H1 (cell line): Measurements from ENCODE around the gene LNPEP. TPM values are rescaled to one million over a fixed set of nuclear protein-coding genes. Genes with fewer than 3 reads are reported as not detected.
A peak's percentile ranks its signal among the peaks of the same experiment; 100 is the strongest.

Experiments used
- CTCF ChIA-PET: fragments of 300-600 bp; sonication (Branson Sonifier 250); formaldehyde crosslinking; loops from one replicate; lab custom pipeline; 2021; ENCODE audit not compliant: partially characterized antibody; lab: Charles Lee
- POLR2A ChIA-PET: fragments of 300-600 bp; sonication (Branson Sonifier 250); formaldehyde crosslinking; loops from one replicate; lab custom pipeline; 2021; ENCODE audit warnings: inconsistent platforms; ENCODE audit not compliant: partially characterized antibody; lab: Charles Lee
- DNase-seq, 2 experiments: peaks; one replicate each; pipeline versions ENCODE4 v3.0.0 to v3.0.0-alpha.2; 2010 to 2022; ENCODE audit warnings: low spot score in 2 of 2, low read depth in 1 of 2, mixed read lengths in 1 of 2
- FAIRE-seq: peaks from 2 replicates; lab custom pipeline; 2011; peaks lifted over from hg19 to GRCh38; lab: Jason Lieb, UNC
- H2AFZ ChIP-seq: 2 replicates; pipeline ENCODE4 v1.8.1; 2012; ENCODE audit warnings: low read length, inconsistent platforms
- H2AK5ac ChIP-seq: 2 replicates; pipeline ENCODE4 v1.6.1; 2013; ENCODE audit warnings: low read depth, low read length
- H2BK120ac ChIP-seq: replicated peaks from 2 replicates; pipeline ENCODE3; 2013; ENCODE audit warnings: low read depth, low read length, inconsistent platforms
- H2BK12ac ChIP-seq: 2 replicates; pipeline ENCODE4 v1.6.1; 2013; ENCODE audit warnings: low read depth, low read length
- H2BK15ac ChIP-seq: 2 replicates; pipeline ENCODE4 v1.6.1; 2013; ENCODE audit warnings: low read length
- H2BK20ac ChIP-seq: 2 replicates; pipeline ENCODE4 v1.6.1; 2013; ENCODE audit warnings: low read length
- H2BK5ac ChIP-seq: 2 replicates; pipeline ENCODE4 v1.6.1; 2013; ENCODE audit warnings: low read depth, low read length
- H3K14ac ChIP-seq: 2 replicates; pipeline ENCODE4 v1.6.1; 2013; ENCODE audit warnings: inconsistent platforms; ENCODE audit not compliant: insufficient read length
- H3K18ac ChIP-seq: 2 replicates; pipeline ENCODE4 v1.6.1; 2013; ENCODE audit warnings: low read length; ENCODE audit errors: extremely low read depth
- H3K23ac ChIP-seq: 2 replicates; pipeline ENCODE4 v1.6.1; 2013; ENCODE audit warnings: inconsistent platforms; ENCODE audit not compliant: insufficient read length
- H3K23me2 ChIP-seq: 2 replicates; pipeline ENCODE4 v1.6.1; 2013; ENCODE audit warnings: low read depth, low read length
- H3K27ac ChIP-seq: 2 replicates; pipeline ENCODE4 v1.6.1; 2011; ENCODE audit warnings: low read depth, low read length, inconsistent platforms
- H3K27me3 ChIP-seq, 4 experiments: replicated peaks in 1 of 4; 1 replicate in 1 of 4; 2 replicates in 3 of 4; pipeline versions ENCODE4 v1.6.1 to v1.8.1; 2011 to 2013; ENCODE audit warnings: low read length in 3 of 4, mild to moderate bottlenecking in 3 of 4, inconsistent platforms in 2 of 4, mixed read lengths in 2 of 4, moderate library complexity in 1 of 4; ENCODE audit not compliant: control insufficient read depth in 3 of 4, insufficient read depth in 3 of 4; ENCODE audit errors: extremely low read depth in 1 of 4
- H3K36me3 ChIP-seq, 4 experiments: 2 replicates each; pipeline versions ENCODE4 v1.6.1 to v1.8.1; 2011 to 2013; ENCODE audit warnings: mild to moderate bottlenecking in 4 of 4, low read length in 3 of 4, moderate library complexity in 2 of 4, control low read depth in 1 of 4, inconsistent platforms in 1 of 4; ENCODE audit not compliant: insufficient read depth in 4 of 4, control insufficient read depth in 2 of 4
- H3K4ac ChIP-seq: replicated peaks from 2 replicates; pipeline ENCODE3; 2013; ENCODE audit warnings: low read length, low read depth, mixed read lengths, inconsistent platforms; ENCODE audit not compliant: insufficient read length
- H3K4me1 ChIP-seq, 4 experiments: replicated peaks in 1 of 4; 1 replicate in 1 of 4; 2 replicates in 3 of 4; pipeline versions ENCODE4 v1.6.1 to v1.8.1; 2011 to 2013; ENCODE audit warnings: low read length in 3 of 4, inconsistent platforms in 2 of 4, mixed read lengths in 1 of 4; ENCODE audit not compliant: insufficient read depth in 4 of 4, control insufficient read depth in 3 of 4
- H3K4me2 ChIP-seq, 2 experiments: 2 replicates each; pipeline versions ENCODE4 v1.6.1 to v1.8.1; 2011 to 2013; ENCODE audit warnings: low read depth in 2 of 2, low read length in 2 of 2, control low read depth in 1 of 2, inconsistent platforms in 1 of 2, mild to moderate bottlenecking in 1 of 2; ENCODE audit not compliant: insufficient read depth in 1 of 2
- H3K4me3 ChIP-seq, 4 experiments: fragments of 200-600, 300-600 bp in 1 of 4; sonication (generic), shearing (Covaris generic), sonication (Bioruptor Twin) in 1 of 4; 2 replicates each; pipeline versions ENCODE4 v1.5.1 to v1.8.1; 2011 to 2016; ENCODE audit warnings: low read length in 4 of 4, low read depth in 3 of 4, control low read depth in 2 of 4, inconsistent platforms in 2 of 4, mild to moderate bottlenecking in 2 of 4, mixed read lengths in 1 of 4, moderate library complexity in 1 of 4; ENCODE audit not compliant: insufficient read depth in 2 of 4; ENCODE audit errors: extremely low read depth in 1 of 4
- H3K56ac ChIP-seq: replicated peaks from 2 replicates; pipeline ENCODE3; 2013; ENCODE audit warnings: low read depth, mild to moderate bottlenecking, mixed read lengths, low read length, inconsistent platforms; ENCODE audit not compliant: insufficient read length
- H3K79me1 ChIP-seq: 2 replicates; pipeline ENCODE4 v1.6.1; 2013; ENCODE audit warnings: low read depth, low read length, control low read depth
- H3K79me2 ChIP-seq, 2 experiments: 2 replicates each; pipeline versions ENCODE4 v1.6.1 to v1.8.1; 2012 to 2013; ENCODE audit warnings: low read length in 2 of 2, mild to moderate bottlenecking in 2 of 2, inconsistent platforms in 1 of 2; ENCODE audit not compliant: insufficient read depth in 2 of 2, control insufficient read depth in 1 of 2
- H3K9ac ChIP-seq, 4 experiments: replicated peaks in 1 of 4; 1 replicate in 1 of 4; 2 replicates in 3 of 4; pipeline versions ENCODE4 v1.6.1 to v1.8.1; 2011 to 2013; ENCODE audit warnings: low read depth in 3 of 4, low read length in 3 of 4, control low read depth in 2 of 4, mild to moderate bottlenecking in 2 of 4, moderate library complexity in 2 of 4, inconsistent platforms in 1 of 4; ENCODE audit errors: extremely low read depth in 1 of 4
- H3K9me3 ChIP-seq, 2 experiments: 2 replicates each; pipeline versions ENCODE4 v1.6.1 to v1.8.1; 2012 to 2013; ENCODE audit warnings: mild to moderate bottlenecking in 2 of 2, moderate library complexity in 2 of 2, control low read depth in 1 of 2, inconsistent platforms in 1 of 2, low read depth in 1 of 2, low read length in 1 of 2, mixed read lengths in 1 of 2; ENCODE audit not compliant: insufficient read depth in 2 of 2
- H4K20me1 ChIP-seq, 2 experiments: replicated peaks in 1 of 2; 2 replicates each; pipeline versions ENCODE3 to v1.8.1; 2011 to 2013; ENCODE audit warnings: inconsistent platforms in 2 of 2, low read length in 2 of 2, mild to moderate bottlenecking in 1 of 2; ENCODE audit not compliant: insufficient read depth in 2 of 2, control insufficient read depth in 1 of 2
- H4K5ac ChIP-seq: 2 replicates; pipeline ENCODE4 v1.6.1; 2013; ENCODE audit warnings: low read length, low read depth, mixed read lengths, inconsistent platforms; ENCODE audit not compliant: insufficient read length
- H4K8ac ChIP-seq: 2 replicates; pipeline ENCODE4 v1.8.0; 2013; ENCODE audit warnings: mild to moderate bottlenecking, moderate library complexity, low read length, inconsistent platforms; ENCODE audit not compliant: insufficient read depth; ENCODE audit errors: extremely low read depth
- H4K91ac ChIP-seq: replicated peaks from 2 replicates; pipeline ENCODE3; 2013; ENCODE audit warnings: low read length, mixed read lengths, inconsistent platforms; ENCODE audit not compliant: insufficient read length
- EZH2 ChIP-seq: fragments of 200-600 bp; sonication (generic); IDR thresholded peaks from 2 replicates; pipeline ENCODE4 v1.7.1; 2012; ENCODE audit warnings: low read depth, mild to moderate bottlenecking, moderate library complexity, low read length, inconsistent platforms; ENCODE audit not compliant: severe bottlenecking
- JUND ChIP-seq: IDR thresholded peaks from 2 replicates; pipeline ENCODE4 v1.6.1; 2011; ENCODE audit warnings: mild to moderate bottlenecking, improper control_type of control experiment, low read length
- SIN3A ChIP-seq, 2 experiments: IDR thresholded peaks in 1 of 2; conservative IDR thresholded peaks in 1 of 2; 2 replicates each; pipeline ENCODE4 v1.6.1; 2011 to 2012; ENCODE audit warnings: low read length in 2 of 2, improper control_type of control experiment in 1 of 2, low read depth in 1 of 2, mild to moderate bottlenecking in 1 of 2
- SIX5 ChIP-seq: IDR thresholded peaks from 2 replicates; pipeline ENCODE4 v1.6.1; 2011; ENCODE audit warnings: mild to moderate bottlenecking, low read depth, low read length
- SUZ12 ChIP-seq: fragments of 200-600 bp; sonication (generic); IDR thresholded peaks from 2 replicates; pipeline ENCODE4 v1.6.1; 2012; ENCODE audit warnings: mild to moderate bottlenecking, inconsistent platforms, low read length, moderate library complexity, mixed read lengths
- ZNF274 ChIP-seq: IDR thresholded peaks from 2 replicates; pipeline ENCODE4 v1.7.0; 2012; ENCODE audit warnings: low read length, borderline replicate concordance; ENCODE audit errors: extremely low read depth
- WGBS, 2 experiments: shearing (Covaris generic) in 1 of 2; methylation state at CpG; one replicate each; pipeline versions ENCODE4 v1.1.6 to v1.1.7; 2013 to 2015; ENCODE audit warnings: low lambda C conversion rate in 2 of 2, mixed read lengths in 2 of 2, inconsistent platforms in 1 of 2, low coverage in 1 of 2, missing lambda C conversion rate in 1 of 2; ENCODE audit not compliant: insufficient replicate concordance in 2 of 2, insufficient coverage in 1 of 2, insufficient read length in 1 of 2; ENCODE audit errors: extremely low coverage in 1 of 2, missing lambda C conversion rate in 1 of 2; 5-methylcytosine and 5-hydroxymethylcytosine counted together
- polyA plus RNA-seq, 7 experiments: library from polyadenylated mRNA; depleted of rRNA in 3 of 7; stranded (reverse) in 5 of 7; unstranded in 2 of 7; fragments of >200 nt in 5 of 7; fragments of 200-250 nt in 2 of 7; gene quantifications; 1 replicate in 5 of 7; 2 replicates in 1 of 7; 4 replicates in 1 of 7; pipeline versions ENCODE4 v1.2.1 to v1.2.3, GENCODE V29; 2011 to 2013; ENCODE audit warnings: missing spikeins in 2 of 7, mixed read lengths in 2 of 7
- total RNA-seq: library from RNA; stranded (reverse); fragmentation: NEBNext Ultra II Directional; extraction: Animal tissue kit (Norgen Biotek cat#: 25700); gene quantifications from 2 replicates; pipeline ENCODE4 v1.2.1, GENCODE V29; 2021
- TF ChIP-seq, protein P1 (sequence below), 3 experiments: IDR thresholded peaks; 1 replicate in 2 of 3; 2 replicates in 1 of 3; pipeline versions ENCODE4 v1.5.1 to v1.6.1; 2011; ENCODE audit warnings: low read length in 3 of 3, mild to moderate bottlenecking in 3 of 3, inconsistent platforms in 2 of 3, low read depth in 1 of 3, moderate library complexity in 1 of 3; ENCODE audit not compliant: insufficient read depth in 1 of 3; ENCODE audit errors: control extremely low read depth in 1 of 3

The LNPEP gene
- total and polyA plus RNA-seq, 2 of the 8 experiments (the other 6 are each of a cell fraction or from before 2014, with no cell fraction given): 1.8 to 4.5 TPM

DNA sequence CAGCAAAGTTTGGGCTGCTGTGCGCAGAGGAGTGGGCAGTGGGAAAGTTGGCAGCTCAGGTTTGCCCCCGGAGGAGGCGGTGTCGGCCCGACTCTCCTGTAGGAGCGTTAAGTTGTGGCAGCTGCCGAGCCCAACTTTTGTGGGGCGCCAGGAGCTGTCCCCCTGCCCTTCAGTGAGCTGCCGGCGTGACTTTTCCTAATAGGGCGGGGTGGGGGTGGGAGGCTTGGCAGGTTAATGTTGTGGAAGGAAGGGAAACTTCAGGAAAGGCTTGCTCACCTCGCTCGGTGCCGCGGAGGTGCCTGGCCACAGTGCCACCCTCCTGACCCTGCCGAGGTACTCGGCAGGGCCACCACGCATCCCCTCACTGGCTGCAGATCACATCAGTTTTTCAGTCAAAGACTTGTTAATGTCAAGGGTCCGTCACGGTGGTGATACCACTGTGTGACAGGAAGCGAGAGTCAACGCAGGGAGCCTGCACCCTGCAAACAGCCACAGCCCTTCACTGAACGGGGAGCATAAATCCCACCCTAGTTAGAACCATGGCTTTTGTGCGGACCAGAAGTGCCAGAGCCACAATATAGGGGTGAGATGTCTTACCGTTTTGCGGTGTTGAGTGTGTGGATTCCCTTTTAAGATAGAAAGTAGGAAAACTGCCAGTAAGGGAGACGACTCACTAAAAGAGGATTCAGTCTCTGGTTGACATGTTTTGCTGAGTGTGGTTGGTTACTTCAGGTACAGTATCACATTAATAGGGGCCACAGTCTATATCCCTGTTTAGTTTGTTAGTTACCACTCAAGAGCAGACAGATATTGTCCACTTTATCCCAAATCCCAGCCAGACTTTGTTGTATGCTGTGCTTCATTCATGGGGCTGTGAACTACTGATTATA is 796 bp downstream of the LNPEP start:
- DNase-seq (peak in 1 of 2 experiments; percentile 64), FAIRE-seq (no peak)
- Histone ChIP-seq H2BK20ac (no peak overlapping the region), H3K56ac (no peak overlapping the region), H2BK12ac (no peak overlapping the region; the same call in 1 of the 2 replicates), H2BK15ac (no peak overlapping the region), H3K23ac (no peak overlapping the region), H3K79me1 (no peaks in the 10 kb centered on the region), H3K27me3 (peaks cover 0 to 11% (median 7%) of the 10 kb centered on the region in 4 experiments; a peak in 3 of 7 replicates), H4K91ac (no peak overlapping the region), H3K4me1 (peaks cover 2 to 10% (median 6%) of the 10 kb centered on the region in 4 experiments; a peak in 3 of 7 replicates), H3K36me3 (no peaks in the 10 kb centered on the region), H3K4me3 (peak overlapping the region; percentile 65 to 74 (median 70)), H3K4ac (no peak overlapping the region), H3K79me2 (no peaks in the 10 kb centered on the region; a peak in 1 of 4 replicates), H2AK5ac (no peak overlapping the region), H3K23me2 (peaks cover 13% of the 10 kb centered on the region), H3K18ac (0 out of 2 replicates have a peak overlapping the region, but pooled peaks have one; percentile 29), H3K9ac (no peak overlapping the region), H3K27ac (no peak overlapping the region), H2BK5ac (no peak overlapping the region), H4K5ac (no peak overlapping the region), H3K4me2 (peak overlapping the region; percentile 83 to 94), H4K20me1 (no peaks in the 10 kb centered on the region), H2AFZ (peak overlapping the region; percentile 49; the same call in 1 of the 2 replicates), H2BK120ac (no peak overlapping the region), H4K8ac (no peak overlapping the region), H3K9me3 (no peaks in the 10 kb centered on the region), H3K14ac (no peak overlapping the region)
- POLR2A ChIA-PET: interaction anchor here (0.6 kb wide), 1 partner anchor 1511 kb away, joined by 3 read pairs; no protein-coding TSS in a partner anchor
- CTCF ChIA-PET: interaction anchor here (1.1 kb wide), 1 partner anchor 65 kb away, joined by 3 read pairs; no protein-coding TSS in a partner anchor
- TF ChIP-seq JUND: no peak
- no peak for TF ChIP-seq ZNF274
- TF ChIP-seq SUZ12: 0 out of 2 replicates have a peak, but pooled peaks have one; percentile 21
- TF ChIP-seq EZH2: peak; percentile 29
- TF ChIP-seq, protein P1, sequence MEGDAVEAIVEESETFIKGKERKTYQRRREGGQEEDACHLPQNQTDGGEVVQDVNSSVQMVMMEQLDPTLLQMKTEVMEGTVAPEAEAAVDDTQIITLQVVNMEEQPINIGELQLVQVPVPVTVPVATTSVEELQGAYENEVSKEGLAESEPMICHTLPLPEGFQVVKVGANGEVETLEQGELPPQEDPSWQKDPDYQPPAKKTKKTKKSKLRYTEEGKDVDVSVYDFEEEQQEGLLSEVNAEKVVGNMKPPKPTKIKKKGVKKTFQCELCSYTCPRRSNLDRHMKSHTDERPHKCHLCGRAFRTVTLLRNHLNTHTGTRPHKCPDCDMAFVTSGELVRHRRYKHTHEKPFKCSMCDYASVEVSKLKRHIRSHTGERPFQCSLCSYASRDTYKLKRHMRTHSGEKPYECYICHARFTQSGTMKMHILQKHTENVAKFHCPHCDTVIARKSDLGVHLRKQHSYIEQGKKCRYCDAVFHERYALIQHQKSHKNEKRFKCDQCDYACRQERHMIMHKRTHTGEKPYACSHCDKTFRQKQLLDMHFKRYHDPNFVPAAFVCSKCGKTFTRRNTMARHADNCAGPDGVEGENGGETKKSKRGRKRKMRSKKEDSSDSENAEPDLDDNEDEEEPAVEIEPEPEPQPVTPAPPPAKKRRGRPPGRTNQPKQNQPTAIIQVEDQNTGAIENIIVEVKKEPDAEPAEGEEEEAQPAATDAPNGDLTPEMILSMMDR (IDR thresholded peaks at IDR 0.05; ENCODE audit: control extremely low read depth in 1 of 3, insufficient read depth in 1 of 3, low read depth in 1 of 3, low read length in 3 of 3): peak in 1 of 3 experiments; percentile 15; a peak in 1 of 4 replicates
- TF ChIP-seq SIX5: no peak
- 0 out of 4 replicates have a peak, but pooled peaks of 1 of the 2 experiments have one; percentile 28 for TF ChIP-seq SIN3A (conservative IDR thresholded peaks at IDR 0.05 in 1 of 2, IDR thresholded peaks at IDR 0.05 in 1 of 2; ENCODE audit: low read depth in 1 of 2, low read length in 2 of 2)
- 8% methylated on average over 21 of the region's 27 CpGs; no CpG with 5 or more reads in 1 of the 2 experiments for WGBS, 2 experiments
